K562 (cell line): ENCODE measurements around the gene ST8SIA2. TPM values are rescaled to one million over a fixed set of nuclear protein-coding genes. Genes with fewer than 3 reads are reported as not detected.

Source experiments
- ATAC-seq: fragments of 200-7000 bp; cut with Tn5 transposase; 3 replicates; pipeline ENCODE4 v1.9.1; 2020; ENCODE audit warnings: moderate library complexity
- BruUV-seq: library from RNA; stranded (reverse); fragments of 400-500 nt; replicated peaks from 2 replicates; lab custom pipeline; 2021; lab: Mats Ljungman, UMichigan
- CTCF ChIA-PET: fragments of 300-600 bp; formaldehyde crosslinking; extraction: SDS; loops from one replicate; lab custom pipeline; 2021; ENCODE audit warnings: low intra/inter-chr PET ratio; lab: Yijun Ruan, JAX
- POLR2A ChIA-PET: fragments of 300-600, 350-650 bp; sonication (Branson Sonifier 250); formaldehyde crosslinking; extraction: SDS; loops from one replicate; lab custom pipeline; 2021; ENCODE audit warnings: antibody characterized with exemption, inconsistent platforms; lab: Yijun Ruan, JAX
- DNase-seq, 4 experiments: peaks; one replicate each; pipeline versions ENCODE4 v3.0.0 to v3.0.0-alpha.2; 2011 to 2018; ENCODE audit warnings: low spot score in 3 of 4, mixed read lengths in 3 of 4; ENCODE audit errors: extremely low read depth in 1 of 4
- FAIRE-seq: peaks from 2 replicates; lab custom pipeline; 2011; peaks lifted over from hg19 to GRCh38; lab: Jason Lieb, UNC
- H2AFZ ChIP-seq: 2 replicates; pipeline ENCODE4 v1.6.0; 2011; ENCODE audit warnings: low read depth, low read length, control low read depth, inconsistent platforms
- H3K27ac ChIP-seq: fragments of 200-600 bp; 3 replicates; pipeline ENCODE4 v1.8.0; 2011; ENCODE audit warnings: low read depth, mild to moderate bottlenecking, control low read depth, inconsistent platforms, low read length, moderate library complexity, mixed read lengths; ENCODE audit errors: extremely low read depth
- H3K27me3 ChIP-seq, 2 experiments: fragments of 300-600 bp in 1 of 2; 2 replicates in 1 of 2; 3 replicates in 1 of 2; pipeline versions ENCODE4 v1.6.0 to v1.8.0; 2011; ENCODE audit warnings: inconsistent platforms in 2 of 2, low read length in 2 of 2, mild to moderate bottlenecking in 1 of 2, mixed read lengths in 1 of 2, moderate library complexity in 1 of 2; ENCODE audit not compliant: control insufficient read depth in 2 of 2, insufficient read depth in 2 of 2
- H3K36me3 ChIP-seq: fragments of 300-600 bp; 3 replicates; pipeline ENCODE4 v1.8.0; 2011; ENCODE audit warnings: mild to moderate bottlenecking, low read length, inconsistent platforms; ENCODE audit not compliant: control insufficient read depth, insufficient read depth
- H3K4me1 ChIP-seq, 2 experiments: fragments of 200-600 bp in 1 of 2; replicated peaks in 1 of 2; 2 replicates in 1 of 2; 3 replicates in 1 of 2; pipeline versions ENCODE4 v1.5.1 to v1.8.0; 2011; ENCODE audit warnings: inconsistent platforms in 2 of 2, low read length in 2 of 2, mild to moderate bottlenecking in 1 of 2, mixed read lengths in 1 of 2, moderate library complexity in 1 of 2; ENCODE audit not compliant: control insufficient read depth in 2 of 2, insufficient read depth in 2 of 2
- H3K4me2 ChIP-seq: 2 replicates; pipeline ENCODE4 v1.6.1; 2011; ENCODE audit warnings: low read length, control low read depth, inconsistent platforms, mixed read lengths; ENCODE audit not compliant: insufficient read depth
- H3K4me3 ChIP-seq: fragments of 200-600 bp; sonication (generic), shearing (Covaris generic); 2 replicates; pipeline ENCODE4 v1.5.1; 2016; ENCODE audit warnings: control low read depth, inconsistent platforms
- H3K79me2 ChIP-seq: fragments of 200-600 bp; 3 replicates; pipeline ENCODE4 v1.8.0; 2011; ENCODE audit warnings: low read length, inconsistent platforms; ENCODE audit not compliant: control insufficient read depth, insufficient read depth
- H3K9ac ChIP-seq, 2 experiments: 2 replicates each; pipeline versions ENCODE4 v1.6.0 to v1.6.1; 2011; ENCODE audit warnings: low read depth in 2 of 2, low read length in 2 of 2, control low read depth in 1 of 2, inconsistent platforms in 1 of 2, mild to moderate bottlenecking in 1 of 2, mixed read lengths in 1 of 2; ENCODE audit not compliant: insufficient read depth in 1 of 2
- H3K9me1 ChIP-seq: one replicate; pipeline ENCODE4 v1.6.0; 2011; ENCODE audit warnings: inconsistent platforms, mild to moderate bottlenecking, low read length, moderate library complexity; ENCODE audit not compliant: control insufficient read depth, insufficient read depth
- H3K9me3 ChIP-seq: replicated peaks from 2 replicates; pipeline ENCODE4 v1.5.1; 2011; ENCODE audit warnings: low read depth, low read length, inconsistent platforms; ENCODE audit not compliant: control insufficient read depth, insufficient read depth
- H4K20me1 ChIP-seq: replicated peaks from 2 replicates; pipeline ENCODE4 v1.6.1; 2011; ENCODE audit warnings: low read length, inconsistent platforms, mixed read lengths; ENCODE audit not compliant: control insufficient read depth, insufficient read depth
- BACH1 ChIP-seq: fragments of 200-800 bp; sonication (Bioruptor generic); IDR thresholded peaks from 2 replicates; pipeline ENCODE4 v1.6.1; 2016; ENCODE audit warnings: missing genetic modification characterization, missing compliant biosample characterization
- CC2D1A ChIP-seq: fragments of 450-650 bp; IDR thresholded peaks from 2 replicates; pipeline ENCODE4 v1.6.1; 2017; ENCODE audit warnings: mild to moderate bottlenecking
- ETV1 ChIP-seq: fragments of 450-650 bp; conservative IDR thresholded peaks from 2 replicates; pipeline ENCODE4 v1.6.1; 2016; ENCODE audit warnings: missing genetic modification characterization, control low read depth, low read depth, missing compliant biosample characterization
- ETV5 ChIP-seq: sonication (generic); formaldehyde crosslinking; IDR thresholded peaks from 2 replicates; pipeline ENCODE4 v1.4.0; 2020; ENCODE audit warnings: low read depth, mild to moderate bottlenecking, missing genetic modification reagents
- FUS ChIP-seq: fragments of 200-400 bp; formaldehyde crosslinking; optimal IDR thresholded peaks from 2 replicates; pipeline ENCODE3; 2017; ENCODE audit warnings: low read depth, low read length
- MEIS2 ChIP-seq: fragments of 450-650 bp; IDR thresholded peaks from 2 replicates; pipeline ENCODE4 v1.6.1; 2014; ENCODE audit warnings: mild to moderate bottlenecking; ENCODE audit not compliant: partially characterized antibody
- NFATC3 ChIP-seq: fragments of 450-650 bp; IDR thresholded peaks from 2 replicates; pipeline ENCODE4 v1.6.1; 2017; ENCODE audit warnings: mild to moderate bottlenecking
- RCOR1 ChIP-seq, 2 experiments: IDR thresholded peaks; 2 replicates each; pipeline ENCODE4 v1.6.1; 2012; ENCODE audit warnings: low read depth in 2 of 2, low read length in 2 of 2, borderline replicate concordance in 1 of 2, improper control_type of control experiment in 1 of 2
- RFX1 ChIP-seq: fragments of 450-650 bp; IDR thresholded peaks from 2 replicates; pipeline ENCODE4 v1.6.1; 2016; ENCODE audit warnings: mild to moderate bottlenecking, moderate library complexity
- SMARCA5 ChIP-seq: fragments of 450-650 bp; IDR thresholded peaks from 2 replicates; pipeline ENCODE4 v1.6.1; 2016
- STAT5B ChIP-seq: fragments of 250-450 bp; sonication (Bioruptor Pico); IDR thresholded peaks from 2 replicates; pipeline ENCODE4 v1.8.0; 2021; ENCODE audit warnings: mild to moderate bottlenecking, inconsistent platforms
- THRB ChIP-seq: fragments of 450-650 bp; formaldehyde crosslinking; conservative IDR thresholded peaks from 2 replicates; pipeline ENCODE4 v1.4.0; 2022; ENCODE audit warnings: mild to moderate bottlenecking, missing genetic modification characterization
- ZNF232 ChIP-seq: sonication (generic); formaldehyde crosslinking; IDR thresholded peaks from 2 replicates; pipeline ENCODE4 v1.8.0; 2022; ENCODE audit warnings: mild to moderate bottlenecking, missing genetic modification reagents
- ZNF589 ChIP-seq: fragments of 200-800 bp; sonication (Bioruptor generic); IDR thresholded peaks from 2 replicates; pipeline ENCODE4 v1.6.1; 2016; ENCODE audit warnings: low read depth, missing genetic modification characterization, missing compliant biosample characterization
- ZNF644 ChIP-seq: fragments of 200-800 bp; sonication (Bioruptor generic); IDR thresholded peaks from 2 replicates; pipeline ENCODE4 v1.6.1; 2016; ENCODE audit warnings: low read depth, missing genetic modification characterization, missing compliant biosample characterization
- WGBS: fragments of 100-300 bp; shearing (Covaris generic); methylation state at CpG from one replicate; pipeline ENCODE4 v1.1.6; 2016; ENCODE audit warnings: low coverage, mixed read lengths; ENCODE audit not compliant: insufficient coverage; ENCODE audit errors: missing lambda C conversion rate; 5-methylcytosine and 5-hydroxymethylcytosine counted together
- in situ Hi-C: fragments of 300-500 bp; cut with MboI; formaldehyde crosslinking; loops from 4 replicates; pipeline ENCODE4 v1.15.0; 2018; ENCODE audit warnings: inconsistent platforms, mixed read lengths
- intact Hi-C: fragments of 100-400 bp; cut with micrococcal nuclease; formaldehyde crosslinking; loops from 2 replicates; pipeline ENCODE4 v1.14.2; 2022
- polyA plus RNA-seq, 8 experiments: library from polyadenylated mRNA; depleted of rRNA in 4 of 8; stranded (reverse) in 5 of 8; unstranded in 3 of 8; fragments of >200 nt; fragmentation: Nextera tagmentation in 2 of 8; fragmentation: Illumina TruSeq in 1 of 8; extraction: Ambion mirVana in 2 of 8; extraction: Trizol in 1 of 8; gene quantifications; 2 replicates each; pipeline versions ENCODE4 v1.2.1 to v1.2.3, GENCODE V29; 2011 to 2014; ENCODE audit warnings: inconsistent platforms in 1 of 8, missing spikeins in 1 of 8
- total RNA-seq, 7 experiments: library from RNA; depleted of rRNA in 6 of 7; stranded (reverse); fragments of >200 nt in 6 of 7; fragmentation: Illumina TruSeq in 2 of 7; extraction: Trizol in 2 of 7; gene quantifications; 2 replicates each; pipeline versions ENCODE4 v1.2.1 to v1.2.3, GENCODE V29; 2011 to 2021; ENCODE audit warnings: low replicate concordance in 1 of 7

The ST8SIA2 gene
- total and polyA plus RNA-seq, 9 of the 15 experiments (the other 6 are each of a cell fraction or from before 2014, with no cell fraction given) = not detected

DNA sequence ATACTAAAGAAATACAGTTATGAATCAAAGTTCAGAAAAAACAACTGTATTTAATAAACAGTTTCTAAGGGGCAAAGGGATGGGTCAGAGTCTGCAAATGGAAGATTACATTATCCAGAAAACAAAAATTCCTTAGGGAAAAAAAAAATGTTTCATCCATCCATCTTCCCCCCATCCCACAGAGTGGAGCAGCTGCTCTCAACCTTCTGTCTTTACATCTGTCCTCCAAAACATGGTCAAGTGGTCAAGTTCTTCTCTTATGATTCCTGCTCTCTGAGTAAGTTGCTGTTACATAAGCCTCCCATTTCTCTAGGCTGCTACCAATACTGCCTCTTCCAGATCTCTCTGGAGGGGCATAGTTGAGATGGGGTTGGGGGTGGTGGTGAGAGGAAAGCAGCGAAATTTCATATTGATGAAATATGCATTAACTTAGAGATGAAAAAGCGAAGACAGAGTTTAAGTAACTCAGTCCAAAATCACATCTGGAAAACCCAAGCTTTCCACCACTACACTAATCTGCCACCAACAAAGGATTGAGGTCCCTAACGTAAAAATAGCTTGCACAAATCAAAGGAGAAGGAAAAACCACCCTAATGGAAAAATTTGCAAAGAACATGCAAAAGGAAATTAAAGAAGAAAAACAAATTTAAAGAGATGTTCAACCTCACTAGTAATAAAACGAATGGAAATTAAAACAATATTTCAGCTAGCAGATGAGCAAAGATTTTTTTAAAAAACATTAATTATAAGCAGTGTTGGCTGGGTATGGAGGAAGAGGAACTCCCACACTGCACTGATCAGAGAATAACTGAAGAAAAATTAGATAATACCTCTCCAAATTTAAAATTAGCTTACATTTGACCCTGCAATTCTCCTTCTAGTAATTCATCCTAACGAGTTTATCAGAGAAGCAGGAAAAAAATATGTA lies 109.5 kb downstream of the ST8SIA2 start:
- in situ Hi-C loops = no loop called here
- Histone ChIP-seq H3K4me3 (no peak overlapping the region), H3K27ac (no peak overlapping the region), H3K4me1 (no peaks in the 10 kb centered on the region), H3K79me2 (no peaks in the 10 kb centered on the region), H2AFZ (no peak overlapping the region), H3K9me1 (no peaks in the 10 kb centered on the region), H3K9ac (no peak overlapping the region), H3K4me2 (no peak overlapping the region), H4K20me1 (no peaks in the 10 kb centered on the region), H3K27me3 (peaks cover 2 to 4% of the 10 kb centered on the region in 2 experiments; a peak in 2 of 5 replicates), H3K9me3 (no peaks in the 10 kb centered on the region), H3K36me3 (no peaks in the 10 kb centered on the region)
- ATAC-seq = no peak
- no peak for FAIRE-seq
- intact Hi-C loops = no loop called here
- ChIA-PET CTCF (no interaction called here), POLR2A (interaction anchor here (0.6 kb wide), 1 partner anchor 13 kb away, joined by 3 read pairs; no protein-coding TSS in a partner anchor)
- TF ChIP-seq RCOR1 (IDR thresholded peaks at IDR 0.05; ENCODE audit: borderline replicate concordance in 1 of 2, low read depth in 2 of 2, low read length in 2 of 2) = no peak
- no peak for TF ChIP-seq ZNF589 (CRISPR knock-in tag)
- no peak for TF ChIP-seq ETV1 (tag)
- TF ChIP-seq RFX1 = no peak
- TF ChIP-seq NFATC3 = no peak
- no peak for TF ChIP-seq CC2D1A
- no peak for TF ChIP-seq BACH1
- no peak for TF ChIP-seq SMARCA5
- no peak for TF ChIP-seq THRB (CRISPR knock-in tag)
- no peak for TF ChIP-seq ZNF232 (CRISPR knock-in tag)
- TF ChIP-seq ZNF644 (tag) = no peak
- TF ChIP-seq STAT5B (CRISPR knock-in tag) = no peak
- no peak for TF ChIP-seq ETV5 (CRISPR knock-in tag)
- no peak for TF ChIP-seq MEIS2
- no peak for TF ChIP-seq FUS
- no peak for DNase-seq
- WGBS = 0% methylated on average over 5 of the region's 5 CpGs
- no TSS peak for BruUV-seq
